ENCODE results near the gene UTP18. TPM values are rescaled to one million over a fixed set of nuclear protein-coding genes. Genes with fewer than 3 reads are reported as not detected.

Gene UTP18
- total RNA-seq, 1 experiment from 2014 or later, result 80.1 TPM

DNA sequence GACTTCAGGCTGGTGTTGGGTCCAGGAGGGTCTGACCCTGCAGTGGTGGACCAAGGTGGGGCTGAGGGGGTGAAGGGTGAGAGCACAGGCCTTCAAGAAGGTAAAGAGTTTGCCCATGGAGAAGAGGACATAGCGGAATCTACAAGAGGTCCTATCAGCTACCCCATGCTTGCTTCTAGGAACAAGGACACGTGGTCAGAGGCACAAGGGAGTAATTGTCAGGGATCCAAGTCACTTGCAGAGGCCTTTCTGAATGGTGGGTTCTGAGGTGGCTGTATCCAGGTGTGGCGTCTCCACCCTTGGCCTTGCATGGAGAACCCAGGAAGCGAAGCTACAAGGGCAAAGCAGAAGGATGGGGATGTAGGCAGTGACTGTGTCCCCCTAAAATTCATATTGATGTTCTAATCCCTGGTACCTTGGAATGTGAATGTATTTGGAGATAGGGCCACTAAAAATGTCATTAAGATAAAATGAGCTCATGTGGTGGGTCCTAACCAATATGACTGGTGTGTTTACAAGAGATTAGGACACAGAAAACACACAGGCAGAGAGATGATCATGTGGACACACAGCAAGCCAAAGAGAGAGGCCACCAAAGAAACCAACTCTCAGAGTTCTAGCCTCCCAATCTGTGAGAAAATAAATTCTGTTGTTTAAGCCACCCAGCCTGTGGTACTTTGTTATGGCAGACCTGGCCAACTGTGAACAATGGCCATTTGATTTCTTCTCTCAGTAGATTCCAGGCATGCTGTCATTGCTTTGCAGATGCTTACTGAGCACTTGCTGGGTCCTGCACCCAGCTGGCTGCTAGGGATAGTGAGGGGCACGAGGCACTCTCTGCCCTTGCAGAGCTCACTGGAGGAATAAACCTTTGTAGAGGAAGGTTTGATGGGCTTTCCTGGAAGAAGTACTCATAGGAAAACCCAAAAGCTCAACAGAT is 75.8 kb downstream of the UTP18 start:
- no peaks in the 10 kb centered on the region for H3K36me3 ChIP-seq (replicated peaks; ENCODE audit: control insufficient read depth, insufficient read depth, low read length)
- no peak overlapping the region for H3K4me3 ChIP-seq (ENCODE audit: insufficient read depth, low read depth, low read length)
- H3K27me3 ChIP-seq (ENCODE audit: control insufficient read depth, insufficient read depth, low read length), result no peaks in the 10 kb centered on the region
- no peak for DNase-seq

GRCh38 chr17:51341457-51341856 is 81.1 kb downstream of the UTP18 start:
- Histone ChIP-seq H3K4me3 (ENCODE audit: insufficient read depth, low read depth, low read length) (no peak overlapping the region), H3K27me3 (ENCODE audit: control insufficient read depth, insufficient read depth, low read length) (no peaks in the 10 kb centered on the region), H3K36me3 (replicated peaks; ENCODE audit: control insufficient read depth, insufficient read depth, low read length) (no peaks in the 10 kb centered on the region)
- no peak for DNase-seq

GRCh38 chr17:51342257-51342656 is 81.9 kb downstream of the UTP18 start:
- Histone ChIP-seq H3K27me3 (ENCODE audit: control insufficient read depth, insufficient read depth, low read length) (no peaks in the 10 kb centered on the region), H3K4me3 (ENCODE audit: insufficient read depth, low read depth, low read length) (no peak overlapping the region), H3K36me3 (replicated peaks; ENCODE audit: control insufficient read depth, insufficient read depth, low read length) (no peaks in the 10 kb centered on the region)
- no peak for DNase-seq

DNA sequence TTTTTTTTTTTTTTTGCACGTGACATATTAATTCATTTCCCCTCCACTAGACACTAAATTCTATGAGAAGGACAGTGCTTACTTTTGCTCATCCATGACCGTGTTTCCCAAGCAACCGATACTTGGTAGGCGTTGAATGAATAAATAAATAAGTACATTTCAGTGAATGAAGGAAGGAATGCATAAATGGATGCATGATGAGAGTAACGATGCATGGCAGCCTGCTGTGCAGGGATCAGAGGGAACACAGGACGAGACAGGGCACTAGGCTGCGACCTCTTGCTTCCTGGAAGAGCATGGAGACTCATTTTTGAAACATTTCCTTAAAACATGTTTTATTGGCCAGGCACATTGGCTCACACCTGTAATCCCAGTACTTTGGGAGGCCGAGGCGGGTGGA is 84.2 kb downstream of the UTP18 start:
- no peaks in the 10 kb centered on the region; the same call in 1 of the 2 replicates for H3K27me3 ChIP-seq (ENCODE audit: control insufficient read depth, insufficient read depth, low read length)
- H3K36me3 ChIP-seq (replicated peaks; ENCODE audit: control insufficient read depth, insufficient read depth, low read length), result no peaks in the 10 kb centered on the region
- DNase-seq, result no peak
- H3K4me3 ChIP-seq (ENCODE audit: insufficient read depth, low read depth, low read length), result no peak overlapping the region

DNA sequence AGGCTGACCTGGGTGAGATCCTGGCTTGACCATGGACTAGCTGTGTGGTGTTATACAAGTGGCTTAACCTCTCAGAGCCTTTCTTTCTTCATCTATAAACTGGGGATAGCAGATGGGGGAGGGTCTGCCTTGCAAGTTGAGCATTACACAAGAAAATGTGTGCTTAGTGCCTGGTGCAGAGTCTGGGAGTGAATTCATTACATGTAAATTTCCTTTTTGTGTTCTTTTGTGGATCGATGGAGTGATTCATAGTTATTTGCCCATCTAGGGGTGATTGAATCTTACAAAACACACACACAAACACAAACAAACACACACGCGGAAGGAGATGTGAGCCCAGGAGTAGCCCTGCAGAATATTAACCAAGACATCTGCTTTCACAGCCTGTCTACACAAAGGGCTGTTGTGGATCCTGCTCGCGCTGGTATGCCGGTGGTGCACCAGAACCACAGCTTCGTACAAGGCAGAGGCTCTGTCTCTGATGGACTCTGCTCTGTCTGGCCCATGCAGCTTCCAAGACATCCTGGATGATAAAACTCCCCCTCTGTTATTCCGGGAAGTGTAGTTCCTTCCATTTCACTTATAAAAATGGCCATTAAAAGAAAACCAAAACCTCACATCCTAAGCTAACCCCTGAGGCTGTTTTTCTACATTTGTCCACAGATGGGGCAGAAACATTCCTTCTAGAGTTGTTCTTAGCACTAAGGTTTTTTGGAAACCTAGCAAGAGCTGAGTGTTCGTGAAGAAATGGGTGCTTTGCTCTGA is 86.1 kb downstream of the UTP18 start:
- Histone ChIP-seq H3K4me3 (ENCODE audit: insufficient read depth, low read depth, low read length) (no peak overlapping the region), H3K36me3 (replicated peaks; ENCODE audit: control insufficient read depth, insufficient read depth, low read length) (no peaks in the 10 kb centered on the region), H3K27me3 (ENCODE audit: control insufficient read depth, insufficient read depth, low read length) (no peaks in the 10 kb centered on the region; the same call in 1 of the 2 replicates)
- no peak for DNase-seq

Other genes starting within 250 kb of the UTP18 start
- 29.8 and 42.0 TPM in 2 replicates for gene SPAG9, start 139.7 kb upstream of the UTP18 start, total RNA-seq (2014; rRNA removed; shearing (Covaris generic))
- 168 and 211 TPM in 2 replicates for gene NME1, start 107.0 kb upstream of the UTP18 start, total RNA-seq (2014; rRNA removed; shearing (Covaris generic))
- 605 and 649 TPM in 2 replicates for gene NME2, start 94.1 kb upstream of the UTP18 start, total RNA-seq (2014; rRNA removed; shearing (Covaris generic))
- 19.3 and 30.5 TPM in 2 replicates for gene MBTD1, start 497 bp upstream of the UTP18 start, total RNA-seq (2014; rRNA removed; shearing (Covaris generic))

All from H7 (cell line).